Uterus (tissue), 2 donors: Measurements from ENCODE around the gene FAM120A.

Experiments used
- CTCF ChIP-seq, 4 experiments: fragments of 200-600 bp in 2 of 4; fragments of 450-650 bp in 2 of 4; sonication (generic) in 2 of 4; IDR thresholded peaks; one replicate each; pipeline ENCODE4 v1.5.1; 2016 to 2019; ENCODE audit warnings: antibody characterized with exemption in 4 of 4, mild to moderate bottlenecking in 2 of 4, moderate library complexity in 1 of 4
- POLR2A ChIP-seq, 2 donors: fragments of 450-650 bp; IDR thresholded peaks; one replicate each; pipeline ENCODE4 v1.6.1; 2016; ENCODE audit warnings: antibody characterized with exemption in 2 of 2, mild to moderate bottlenecking in 1 of 2, moderate library complexity in 1 of 2

GRCh38 chr9:93517331-93517730, 65.8 kb downstream of the FAM120A start:
- TF ChIP-seq CTCF (IDR thresholded peaks at IDR 0.05), result no peak
- TF ChIP-seq POLR2A (IDR thresholded peaks at IDR 0.05), result no peak
